Measurements from ENCODE around the gene DDX10. TPM values are rescaled to one million over a fixed set of nuclear protein-coding genes. Genes with fewer than 3 reads are reported as not detected.

DDX10 gene
- total and polyA plus RNA-seq, 9 of the 15 experiments (the other 6 are each of a cell fraction or from before 2014, with no cell fraction given), result 33.9 to 94.6 (median 50.7) TPM

DNA sequence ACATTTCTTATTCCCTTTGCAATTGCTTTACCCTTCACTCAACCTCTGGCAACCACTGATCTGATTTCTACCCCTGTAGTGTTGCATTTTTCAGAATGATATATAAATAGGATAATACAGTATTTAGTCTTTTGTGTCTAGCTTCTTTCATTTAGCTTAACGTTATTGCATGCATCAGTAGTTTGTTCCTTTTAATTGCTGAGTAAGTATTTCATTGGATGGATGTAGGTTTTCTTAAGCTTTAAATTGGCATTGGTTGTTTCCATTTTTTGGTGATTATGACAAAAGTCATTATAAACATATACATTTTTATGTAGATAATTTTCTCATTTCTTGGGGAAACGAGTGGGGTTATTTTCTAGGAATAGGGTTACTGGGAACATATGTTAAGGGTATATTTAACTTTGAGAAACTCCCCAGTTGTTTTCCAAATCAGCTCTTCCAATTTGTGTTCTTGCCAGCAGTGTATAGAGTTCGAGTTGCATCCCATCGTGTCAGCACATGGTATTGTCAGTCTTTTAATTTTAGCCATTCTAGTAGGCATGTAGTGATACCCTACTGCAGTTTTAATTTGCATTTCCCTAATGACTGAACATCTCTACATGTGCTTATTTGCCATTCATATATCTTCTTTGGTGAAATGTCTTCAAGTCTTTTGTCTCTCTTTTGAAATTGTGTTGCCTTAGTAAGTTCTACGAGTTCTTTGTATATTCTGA is 60.3 kb downstream of the DDX10 start:
- H2AFZ ChIP-seq (ENCODE audit: low read depth, low read length), result no peak overlapping the region
- FAIRE-seq (no peak), ATAC-seq (no peak), DNase-seq (ENCODE audit: extremely low read depth in 1 of 4, low spot score in 3 of 4) (no peak)
- no peaks in the 10 kb centered on the region for H3K9me1 ChIP-seq (ENCODE audit: control insufficient read depth, insufficient read depth, low read length)
- no peak overlapping the region for H3K4me3 ChIP-seq
- H3K27me3 ChIP-seq (ENCODE audit: control insufficient read depth in 2 of 2, insufficient read depth in 2 of 2, low read length in 2 of 2), result no peaks in the 10 kb centered on the region
- ChIA-PET CTCF (ENCODE audit: low intra/inter-chr PET ratio) (no interaction called here), POLR2A (interaction anchor here (0.7 kb wide), 2 partner anchors 10 to 33 kb away, joined by 3 read pairs; no protein-coding TSS in a partner anchor)
- no peak overlapping the region for H3K4me2 ChIP-seq (ENCODE audit: insufficient read depth, low read length)
- no TSS peak for BruUV-seq (replicated peaks)
- H3K36me3 ChIP-seq (ENCODE audit: control insufficient read depth, insufficient read depth, low read length), result peaks cover 54% of the 10 kb centered on the region
- no peak overlapping the region for H3K9ac ChIP-seq (ENCODE audit: insufficient read depth in 1 of 2, low read depth in 2 of 2, low read length in 2 of 2)
- H3K27ac ChIP-seq (ENCODE audit: extremely low read depth, low read depth, low read length), result no peak overlapping the region
- H3K4me1 ChIP-seq (replicated peaks in 1 of 2; ENCODE audit: control insufficient read depth in 2 of 2, insufficient read depth in 2 of 2, low read length in 2 of 2), result no peaks in the 10 kb centered on the region
- H4K20me1 ChIP-seq (replicated peaks; ENCODE audit: control insufficient read depth, insufficient read depth, low read length), result no peaks in the 10 kb centered on the region
- peaks cover 42% of the 10 kb centered on the region for H3K79me2 ChIP-seq (ENCODE audit: control insufficient read depth, insufficient read depth, low read length)
- no peaks in the 10 kb centered on the region for H3K9me3 ChIP-seq (replicated peaks; ENCODE audit: control insufficient read depth, insufficient read depth, low read depth, low read length)
- intact Hi-C loops (cut with micrococcal nuclease) (no loop called here), in situ Hi-C loops (cut with MboI) (no loop called here)
- 70% methylated on average over 5 of the region's 5 CpGs for WGBS (ENCODE audit: insufficient coverage, low coverage, missing lambda C conversion rate)
- no peak for TF ChIP-seq ZBTB8A (IDR thresholded peaks at IDR 0.05; ENCODE audit: partially characterized antibody)
- TF ChIP-seq SMC3 (conservative IDR thresholded peaks at IDR 0.05; ENCODE audit: insufficient read depth, low read depth, low read length), result no peak
- peak; percentile 46 for TF ChIP-seq ZFP36 (IDR thresholded peaks at IDR 0.05; ENCODE audit: low read depth, low read length, partially characterized antibody)
- TF ChIP-seq GABPA (tag; conservative IDR thresholded peaks at IDR 0.05; ENCODE audit: low read depth), result no peak
- no peak for TF ChIP-seq NR2F6 (CRISPR knock-in tag; IDR thresholded peaks at IDR 0.05)
- TF ChIP-seq HDAC2 (IDR thresholded peaks at IDR 0.05), result no peak
- no peak for TF ChIP-seq GABPB2 (CRISPR knock-in tag; conservative IDR thresholded peaks at IDR 0.05)
- TF ChIP-seq NRF1 (conservative IDR thresholded peaks at IDR 0.05 in 1 of 2, IDR thresholded peaks at IDR 0.05 in 1 of 2), result no peak
- no peak for TF ChIP-seq RBFOX2 (IDR thresholded peaks at IDR 0.05; ENCODE audit: low read depth, low read length)
- no peak for TF ChIP-seq SP2 (IDR thresholded peaks at IDR 0.05; ENCODE audit: extremely low read depth, low read depth, low read length, poor library complexity, severe bottlenecking)
- TF ChIP-seq, protein P1, sequence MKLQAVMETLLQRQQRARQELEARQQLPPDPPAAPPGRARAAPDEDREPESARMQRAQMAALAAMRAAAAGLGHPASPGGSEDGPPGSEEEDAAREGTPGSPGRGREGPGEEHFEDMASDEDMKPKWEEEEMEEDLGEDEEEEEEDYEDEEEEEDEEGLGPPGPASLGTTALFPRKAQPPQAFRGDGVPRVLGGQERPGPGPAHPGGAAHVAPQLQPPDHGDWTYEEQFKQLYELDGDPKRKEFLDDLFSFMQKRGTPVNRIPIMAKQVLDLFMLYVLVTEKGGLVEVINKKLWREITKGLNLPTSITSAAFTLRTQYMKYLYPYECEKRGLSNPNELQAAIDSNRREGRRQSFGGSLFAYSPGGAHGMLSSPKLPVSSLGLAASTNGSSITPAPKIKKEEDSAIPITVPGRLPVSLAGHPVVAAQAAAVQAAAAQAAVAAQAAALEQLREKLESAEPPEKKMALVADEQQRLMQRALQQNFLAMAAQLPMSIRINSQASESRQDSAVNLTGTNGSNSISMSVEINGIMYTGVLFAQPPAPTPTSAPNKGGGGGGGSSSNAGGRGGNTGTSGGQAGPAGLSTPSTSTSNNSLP (IDR thresholded peaks at IDR 0.05; ENCODE audit: borderline replicate concordance, low read depth, low read length), result no peak
- no peak for TF ChIP-seq SP1 (CRISPR knock-in tag; IDR thresholded peaks at IDR 0.05)
- TF ChIP-seq, protein P2, sequence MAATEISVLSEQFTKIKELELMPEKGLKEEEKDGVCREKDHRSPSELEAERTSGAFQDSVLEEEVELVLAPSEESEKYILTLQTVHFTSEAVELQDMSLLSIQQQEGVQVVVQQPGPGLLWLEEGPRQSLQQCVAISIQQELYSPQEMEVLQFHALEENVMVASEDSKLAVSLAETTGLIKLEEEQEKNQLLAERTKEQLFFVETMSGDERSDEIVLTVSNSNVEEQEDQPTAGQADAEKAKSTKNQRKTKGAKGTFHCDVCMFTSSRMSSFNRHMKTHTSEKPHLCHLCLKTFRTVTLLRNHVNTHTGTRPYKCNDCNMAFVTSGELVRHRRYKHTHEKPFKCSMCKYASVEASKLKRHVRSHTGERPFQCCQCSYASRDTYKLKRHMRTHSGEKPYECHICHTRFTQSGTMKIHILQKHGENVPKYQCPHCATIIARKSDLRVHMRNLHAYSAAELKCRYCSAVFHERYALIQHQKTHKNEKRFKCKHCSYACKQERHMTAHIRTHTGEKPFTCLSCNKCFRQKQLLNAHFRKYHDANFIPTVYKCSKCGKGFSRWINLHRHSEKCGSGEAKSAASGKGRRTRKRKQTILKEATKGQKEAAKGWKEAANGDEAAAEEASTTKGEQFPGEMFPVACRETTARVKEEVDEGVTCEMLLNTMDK (IDR thresholded peaks at IDR 0.05; ENCODE audit: borderline replicate concordance, insufficient read depth, low read depth, low read length, poor library complexity, severe bottlenecking), result no peak
- TF ChIP-seq HDAC1 (IDR thresholded peaks at IDR 0.05), result no peak
- no peak for TF ChIP-seq ZNF253 (CRISPR knock-in tag; conservative IDR thresholded peaks at IDR 0.05)
- TF ChIP-seq CHAMP1 (IDR thresholded peaks at IDR 0.05), result no peak
